Astrocyte of the cerebellum (primary cell): ENCODE results near the gene GSTA2.

Experiments used
- DNase-seq: peaks from one replicate; pipeline ENCODE4 v3.0.0-alpha.2; 2011; ENCODE audit warnings: low read depth
- H3K4me3 ChIP-seq: 2 replicates; pipeline ENCODE4 v1.5.1; 2011; ENCODE audit warnings: mild to moderate bottlenecking, low read depth, low read length, moderate library complexity
- in situ Hi-C: cut with HindIII; loops from 2 replicates; pipeline ENCODE4 v1.10.0; 2017; ENCODE audit warnings: low sequenced_read_pairs
- TF ChIP-seq, protein P1 (sequence below): IDR thresholded peaks from 2 replicates; pipeline ENCODE4 v1.5.1; 2012; ENCODE audit warnings: low read length, low read depth, moderate library complexity, mild to moderate bottlenecking; ENCODE audit errors: missing control alignments

Gene GSTA2

GRCh38 chr6:52704060-52704459 is 59.2 kb downstream of the GSTA2 start:
- DNase-seq, result no peak
- H3K4me3 ChIP-seq, result no peak overlapping the region
- in situ Hi-C loops, result no loop called here
- TF ChIP-seq, protein P1, sequence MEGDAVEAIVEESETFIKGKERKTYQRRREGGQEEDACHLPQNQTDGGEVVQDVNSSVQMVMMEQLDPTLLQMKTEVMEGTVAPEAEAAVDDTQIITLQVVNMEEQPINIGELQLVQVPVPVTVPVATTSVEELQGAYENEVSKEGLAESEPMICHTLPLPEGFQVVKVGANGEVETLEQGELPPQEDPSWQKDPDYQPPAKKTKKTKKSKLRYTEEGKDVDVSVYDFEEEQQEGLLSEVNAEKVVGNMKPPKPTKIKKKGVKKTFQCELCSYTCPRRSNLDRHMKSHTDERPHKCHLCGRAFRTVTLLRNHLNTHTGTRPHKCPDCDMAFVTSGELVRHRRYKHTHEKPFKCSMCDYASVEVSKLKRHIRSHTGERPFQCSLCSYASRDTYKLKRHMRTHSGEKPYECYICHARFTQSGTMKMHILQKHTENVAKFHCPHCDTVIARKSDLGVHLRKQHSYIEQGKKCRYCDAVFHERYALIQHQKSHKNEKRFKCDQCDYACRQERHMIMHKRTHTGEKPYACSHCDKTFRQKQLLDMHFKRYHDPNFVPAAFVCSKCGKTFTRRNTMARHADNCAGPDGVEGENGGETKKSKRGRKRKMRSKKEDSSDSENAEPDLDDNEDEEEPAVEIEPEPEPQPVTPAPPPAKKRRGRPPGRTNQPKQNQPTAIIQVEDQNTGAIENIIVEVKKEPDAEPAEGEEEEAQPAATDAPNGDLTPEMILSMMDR, result no peak
